ENCODE data around the gene ARID5B.

ARID5B gene

DNA sequence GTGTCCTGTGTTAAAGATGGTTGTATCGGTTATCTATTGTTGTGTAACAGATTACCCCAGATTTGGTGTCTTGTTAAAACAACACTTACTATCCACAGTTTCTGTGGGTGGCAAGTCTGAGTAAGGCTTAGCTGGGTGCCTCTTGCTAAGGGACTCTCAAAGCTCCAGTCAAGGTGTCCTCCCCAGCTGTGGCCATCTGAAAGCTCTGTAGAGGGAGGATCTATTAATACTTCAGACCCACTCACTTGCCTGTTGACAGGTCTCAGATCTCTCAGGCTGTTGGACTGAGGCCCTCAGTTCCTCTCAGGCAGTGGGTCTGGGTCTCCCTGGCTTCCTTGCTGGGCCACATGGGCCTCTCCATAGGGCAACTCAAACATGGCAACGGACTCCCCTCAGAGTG is 19.6 kb downstream of the ARID5B start:
- TF ChIP-seq, protein P1, sequence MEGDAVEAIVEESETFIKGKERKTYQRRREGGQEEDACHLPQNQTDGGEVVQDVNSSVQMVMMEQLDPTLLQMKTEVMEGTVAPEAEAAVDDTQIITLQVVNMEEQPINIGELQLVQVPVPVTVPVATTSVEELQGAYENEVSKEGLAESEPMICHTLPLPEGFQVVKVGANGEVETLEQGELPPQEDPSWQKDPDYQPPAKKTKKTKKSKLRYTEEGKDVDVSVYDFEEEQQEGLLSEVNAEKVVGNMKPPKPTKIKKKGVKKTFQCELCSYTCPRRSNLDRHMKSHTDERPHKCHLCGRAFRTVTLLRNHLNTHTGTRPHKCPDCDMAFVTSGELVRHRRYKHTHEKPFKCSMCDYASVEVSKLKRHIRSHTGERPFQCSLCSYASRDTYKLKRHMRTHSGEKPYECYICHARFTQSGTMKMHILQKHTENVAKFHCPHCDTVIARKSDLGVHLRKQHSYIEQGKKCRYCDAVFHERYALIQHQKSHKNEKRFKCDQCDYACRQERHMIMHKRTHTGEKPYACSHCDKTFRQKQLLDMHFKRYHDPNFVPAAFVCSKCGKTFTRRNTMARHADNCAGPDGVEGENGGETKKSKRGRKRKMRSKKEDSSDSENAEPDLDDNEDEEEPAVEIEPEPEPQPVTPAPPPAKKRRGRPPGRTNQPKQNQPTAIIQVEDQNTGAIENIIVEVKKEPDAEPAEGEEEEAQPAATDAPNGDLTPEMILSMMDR (IDR thresholded peaks at IDR 0.05): no peak
- Histone ChIP-seq H3K27me3 (ENCODE audit: control insufficient read depth, insufficient read depth, low read length) (no peaks in the 10 kb centered on the region), H3K9me3 (ENCODE audit: control insufficient read depth, low read length) (no peaks in the 10 kb centered on the region), H3K36me3 (ENCODE audit: control insufficient read depth, insufficient read depth, low read length) (no peaks in the 10 kb centered on the region), H3K79me2 (no peaks in the 10 kb centered on the region), H3K4me2 (ENCODE audit: low read length) (no peak overlapping the region), H2AFZ (no peak overlapping the region), H3K27ac (no peak overlapping the region), H3K4me3 (ENCODE audit: low read depth, low read length) (no peak overlapping the region), H3K9ac (no peak overlapping the region), H3K4me1 (no peaks in the 10 kb centered on the region)

DNA sequence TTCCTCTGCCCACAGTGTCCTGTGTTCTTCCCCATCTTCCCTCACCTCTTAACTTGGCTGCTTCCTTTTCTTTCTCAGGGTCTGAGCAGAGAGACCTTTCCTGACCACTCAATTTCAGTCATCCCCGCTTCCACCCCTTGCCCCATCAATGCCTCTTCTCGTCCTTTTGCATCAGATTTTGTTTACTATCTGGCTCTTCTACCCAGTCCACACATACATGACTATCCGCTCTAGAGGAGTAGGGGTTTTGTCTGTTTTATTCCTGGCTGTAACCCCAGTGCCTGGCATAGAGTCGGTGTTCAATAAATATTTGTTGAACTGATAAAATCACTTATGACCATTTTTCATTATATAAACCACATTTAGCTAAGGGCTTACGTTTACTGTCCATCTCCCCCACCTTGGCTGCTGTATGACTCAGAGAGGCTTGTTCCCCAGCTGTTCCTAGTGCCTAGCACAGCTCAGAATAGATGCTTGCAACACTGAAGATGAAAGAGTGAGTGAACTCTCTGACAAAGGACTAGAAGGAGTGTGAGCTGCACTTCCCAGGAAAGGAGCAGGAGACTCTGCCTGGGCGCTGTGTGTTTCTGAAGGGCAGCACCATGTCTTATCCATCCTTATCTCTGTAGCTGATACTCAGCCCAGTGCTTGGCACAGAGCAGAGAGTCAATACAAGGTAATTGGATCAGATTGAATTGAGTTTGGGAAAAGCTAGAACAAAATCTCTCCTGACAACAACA is 21.9 kb downstream of the ARID5B start:
- H3K36me3 ChIP-seq (ENCODE audit: control insufficient read depth, insufficient read depth, low read length): no peaks in the 10 kb centered on the region
- no peaks in the 10 kb centered on the region for H3K9me3 ChIP-seq (ENCODE audit: control insufficient read depth, low read length)
- no peak overlapping the region for H2AFZ ChIP-seq
- H3K27me3 ChIP-seq (ENCODE audit: control insufficient read depth, insufficient read depth, low read length): no peaks in the 10 kb centered on the region
- H3K27ac ChIP-seq: no peak overlapping the region
- H3K4me2 ChIP-seq (ENCODE audit: low read length): no peak overlapping the region
- no peak overlapping the region for H3K4me3 ChIP-seq (ENCODE audit: low read depth, low read length)
- H3K9ac ChIP-seq: no peak overlapping the region
- H3K4me1 ChIP-seq: no peaks in the 10 kb centered on the region
- no peaks in the 10 kb centered on the region for H3K79me2 ChIP-seq
- TF ChIP-seq, protein P1 (IDR thresholded peaks at IDR 0.05): no peak

DNA sequence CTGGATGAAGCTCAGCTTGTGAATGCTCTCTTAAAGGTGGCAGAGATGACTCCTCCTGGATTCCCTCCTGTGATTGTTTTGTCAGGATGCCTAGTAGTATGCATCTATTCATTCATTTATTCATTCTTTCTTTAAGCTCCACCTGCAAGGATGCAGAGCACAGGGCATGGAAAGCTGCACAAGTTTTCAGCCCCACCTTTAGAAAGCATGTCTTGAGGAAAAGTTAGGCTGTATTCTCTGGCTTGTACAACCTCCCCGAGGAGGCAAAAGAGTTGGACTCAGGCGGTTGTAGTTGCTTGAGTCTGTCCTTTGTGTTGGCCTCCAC is 22.4 kb downstream of the ARID5B start:
- Histone ChIP-seq H3K36me3 (ENCODE audit: control insufficient read depth, insufficient read depth, low read length) (no peaks in the 10 kb centered on the region), H3K4me1 (no peaks in the 10 kb centered on the region), H3K9ac (no peak overlapping the region), H3K4me2 (ENCODE audit: low read length) (no peak overlapping the region), H3K4me3 (ENCODE audit: low read depth, low read length) (no peak overlapping the region), H3K79me2 (no peaks in the 10 kb centered on the region), H3K27me3 (ENCODE audit: control insufficient read depth, insufficient read depth, low read length) (no peaks in the 10 kb centered on the region), H3K9me3 (ENCODE audit: control insufficient read depth, low read length) (no peaks in the 10 kb centered on the region), H3K27ac (no peak overlapping the region), H2AFZ (no peak overlapping the region)
- TF ChIP-seq, protein P1 (IDR thresholded peaks at IDR 0.05): no peak

DNA sequence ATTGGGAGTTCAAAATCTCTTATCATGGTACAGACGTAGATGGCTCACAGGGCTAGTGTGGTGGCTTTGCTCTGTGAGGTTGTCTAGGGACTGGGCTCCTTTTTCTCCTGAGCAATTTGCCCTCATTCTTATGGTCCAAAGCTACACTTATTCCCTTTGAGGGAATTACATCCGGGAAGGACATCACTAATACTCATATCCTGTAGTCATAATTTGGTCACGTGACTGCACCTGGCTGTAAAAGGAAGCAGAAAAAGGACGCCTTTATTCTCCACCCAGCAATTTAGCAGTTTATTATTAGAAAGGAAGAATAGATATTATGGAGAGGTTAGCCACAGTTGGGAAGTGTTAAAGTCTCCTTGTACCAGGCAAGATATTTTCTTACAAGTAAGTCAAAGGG is 28.1 kb downstream of the ARID5B start:
- no peaks in the 10 kb centered on the region for H3K36me3 ChIP-seq (ENCODE audit: control insufficient read depth, insufficient read depth, low read length)
- no peaks in the 10 kb centered on the region for H3K9me3 ChIP-seq (ENCODE audit: control insufficient read depth, low read length)
- no peak overlapping the region for H3K4me2 ChIP-seq (ENCODE audit: low read length)
- TF ChIP-seq, protein P1 (IDR thresholded peaks at IDR 0.05): no peak
- H3K27me3 ChIP-seq (ENCODE audit: control insufficient read depth, insufficient read depth, low read length): no peaks in the 10 kb centered on the region
- H3K4me1 ChIP-seq: no peaks in the 10 kb centered on the region
- no peaks in the 10 kb centered on the region for H3K79me2 ChIP-seq
- no peak overlapping the region for H3K4me3 ChIP-seq (ENCODE audit: low read depth, low read length)
- H2AFZ ChIP-seq: no peak overlapping the region
- H3K27ac ChIP-seq: no peak overlapping the region
- no peak overlapping the region for H3K9ac ChIP-seq

All from parathyroid adenoma (tissue), 2 donors.